Measurements from ENCODE around the gene TF. TPM values are rescaled to one million over a fixed set of nuclear protein-coding genes. Genes with fewer than 3 reads are reported as not detected.

The TF gene
- total RNA-seq, 2 donors from 2014 or later, result 0.65 to 1.3 TPM

GRCh38 chr3:133843634-133844033, 97.4 kb downstream of the TF start:
- no peaks in the 10 kb centered on the region for H3K36me3 Mint-ChIP-seq (ENCODE audit: low read depth)
- no peak overlapping the region for H3K27ac Mint-ChIP-seq
- peaks cover 6% of the 10 kb centered on the region for H3K4me1 Mint-ChIP-seq
- no peaks in the 10 kb centered on the region for H3K9me3 ChIP-seq (ENCODE audit: control insufficient read depth, low read length, poor library complexity, severe bottlenecking)
- no peak overlapping the region for H3K4me3 Mint-ChIP-seq
- DNase-seq, result no peak
- peaks cover 42% of the 10 kb centered on the region for H3K27me3 Mint-ChIP-seq
- no peak for ATAC-seq

GRCh38 chr3:133845127-133845526, 98.9 kb downstream of the TF start:
- peaks cover 6% of the 10 kb centered on the region for H3K4me1 Mint-ChIP-seq
- H3K36me3 Mint-ChIP-seq (ENCODE audit: low read depth), result no peaks in the 10 kb centered on the region
- ATAC-seq (no peak), DNase-seq (no peak)
- no peak overlapping the region for H3K4me3 Mint-ChIP-seq
- no peaks in the 10 kb centered on the region for H3K9me3 ChIP-seq (ENCODE audit: control insufficient read depth, low read length, poor library complexity, severe bottlenecking)
- peaks cover 45% of the 10 kb centered on the region for H3K27me3 Mint-ChIP-seq
- no peak overlapping the region for H3K27ac Mint-ChIP-seq

Other genes starting within 250 kb of the TF start
- gene CDV3, start 172.7 kb upstream of the TF start, total RNA-seq, result 100 to 1,000 TPM; 196 to 239 TPM
- 10 to 100 TPM; 33.5 to 46.3 TPM for gene TOPBP1, start 84.5 kb upstream of the TF start, total RNA-seq
- 10 to 100 TPM; 34.5 to 37.3 TPM for gene SRPRB, start 59.4 kb downstream of the TF start, total RNA-seq
- 1 to 10 TPM; 1.8 to 4.3 TPM for gene RAB6B, start 149.5 kb downstream of the TF start, total RNA-seq